ENCODE measurements around the gene PHF12. TPM values are rescaled to one million over a fixed set of nuclear protein-coding genes. Genes with fewer than 3 reads are reported as not detected.
A peak's percentile ranks its signal among the peaks of the same experiment; 100 is the strongest.

The PHF12 gene
- total RNA-seq, 1 donor from 2014 or later: 54.5 TPM

DNA sequence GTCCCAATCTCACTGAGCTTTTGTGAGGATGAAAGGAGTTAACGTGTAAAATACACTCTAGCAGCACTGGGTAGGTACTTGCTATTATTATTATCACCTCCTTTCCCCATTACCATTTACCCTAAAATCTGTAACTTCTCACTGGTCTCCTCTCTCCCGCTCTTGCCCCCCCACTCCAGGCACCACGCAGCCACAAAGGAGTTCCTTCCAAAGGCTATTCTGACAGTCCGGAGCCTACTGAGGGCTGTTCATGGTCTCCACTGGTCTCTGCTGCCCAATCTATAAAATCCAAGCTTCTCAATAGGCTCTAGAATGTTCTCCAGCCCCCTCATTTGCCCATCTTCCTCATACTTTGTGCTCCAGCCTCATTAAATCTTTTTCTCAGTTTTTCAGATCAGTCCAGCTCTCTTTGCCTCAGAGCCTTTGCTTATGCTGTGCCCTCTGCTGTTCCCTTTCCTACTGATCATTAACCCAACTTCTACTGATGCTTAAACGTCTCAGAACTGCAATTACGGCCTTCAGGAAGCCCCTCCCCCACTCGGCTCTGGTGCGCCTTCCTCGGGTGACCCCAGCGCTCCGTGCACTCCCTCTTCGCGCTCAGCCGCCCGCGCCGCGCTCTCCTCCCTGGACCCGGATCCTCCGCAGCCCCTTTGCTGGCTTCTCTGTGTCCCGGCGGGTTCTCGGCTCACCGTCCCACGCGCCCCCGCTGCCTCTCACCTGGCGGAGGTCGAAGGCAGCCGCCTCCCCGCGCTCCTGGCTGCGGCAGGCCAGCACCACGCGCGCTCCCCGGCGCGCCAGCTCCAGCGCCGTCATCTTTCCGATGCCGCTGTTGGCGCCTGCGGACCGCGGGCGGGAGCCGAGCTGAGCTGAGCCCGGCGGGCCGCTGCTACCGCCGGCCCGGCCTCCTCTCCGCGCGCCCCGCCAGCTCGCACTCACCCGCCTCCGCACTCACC, 49.2 kb downstream of the PHF12 start:
- peak overlapping the region; percentile 89 for H3K27ac ChIP-seq
- H3K36me3 ChIP-seq: peaks cover 0 to 15% of the 10 kb centered on the region in 2 donors
- intact Hi-C loops (cut with DNase I): no loop called here
- H3K4me1 ChIP-seq: peaks cover 44% of the 10 kb centered on the region
- DNase-seq (ENCODE audit: extremely low spot score in 2 of 2): no peak
- peak in 1 of 2 donors; percentile 14 for TF ChIP-seq POLR2AphosphoS5 (IDR thresholded peaks at IDR 0.05; ENCODE audit: insufficient read depth in 1 of 2, low read depth in 1 of 2)
- TF ChIP-seq, protein P1, sequence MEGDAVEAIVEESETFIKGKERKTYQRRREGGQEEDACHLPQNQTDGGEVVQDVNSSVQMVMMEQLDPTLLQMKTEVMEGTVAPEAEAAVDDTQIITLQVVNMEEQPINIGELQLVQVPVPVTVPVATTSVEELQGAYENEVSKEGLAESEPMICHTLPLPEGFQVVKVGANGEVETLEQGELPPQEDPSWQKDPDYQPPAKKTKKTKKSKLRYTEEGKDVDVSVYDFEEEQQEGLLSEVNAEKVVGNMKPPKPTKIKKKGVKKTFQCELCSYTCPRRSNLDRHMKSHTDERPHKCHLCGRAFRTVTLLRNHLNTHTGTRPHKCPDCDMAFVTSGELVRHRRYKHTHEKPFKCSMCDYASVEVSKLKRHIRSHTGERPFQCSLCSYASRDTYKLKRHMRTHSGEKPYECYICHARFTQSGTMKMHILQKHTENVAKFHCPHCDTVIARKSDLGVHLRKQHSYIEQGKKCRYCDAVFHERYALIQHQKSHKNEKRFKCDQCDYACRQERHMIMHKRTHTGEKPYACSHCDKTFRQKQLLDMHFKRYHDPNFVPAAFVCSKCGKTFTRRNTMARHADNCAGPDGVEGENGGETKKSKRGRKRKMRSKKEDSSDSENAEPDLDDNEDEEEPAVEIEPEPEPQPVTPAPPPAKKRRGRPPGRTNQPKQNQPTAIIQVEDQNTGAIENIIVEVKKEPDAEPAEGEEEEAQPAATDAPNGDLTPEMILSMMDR (IDR thresholded peaks at IDR 0.05): no peak
- TF ChIP-seq POLR2A (IDR thresholded peaks at IDR 0.05): no peak
- no peaks in the 10 kb centered on the region for H3K27me3 ChIP-seq
- H3K4me3 ChIP-seq: peak overlapping the region; percentile 65 to 69
- no peaks in the 10 kb centered on the region for H3K9me3 ChIP-seq

DNA sequence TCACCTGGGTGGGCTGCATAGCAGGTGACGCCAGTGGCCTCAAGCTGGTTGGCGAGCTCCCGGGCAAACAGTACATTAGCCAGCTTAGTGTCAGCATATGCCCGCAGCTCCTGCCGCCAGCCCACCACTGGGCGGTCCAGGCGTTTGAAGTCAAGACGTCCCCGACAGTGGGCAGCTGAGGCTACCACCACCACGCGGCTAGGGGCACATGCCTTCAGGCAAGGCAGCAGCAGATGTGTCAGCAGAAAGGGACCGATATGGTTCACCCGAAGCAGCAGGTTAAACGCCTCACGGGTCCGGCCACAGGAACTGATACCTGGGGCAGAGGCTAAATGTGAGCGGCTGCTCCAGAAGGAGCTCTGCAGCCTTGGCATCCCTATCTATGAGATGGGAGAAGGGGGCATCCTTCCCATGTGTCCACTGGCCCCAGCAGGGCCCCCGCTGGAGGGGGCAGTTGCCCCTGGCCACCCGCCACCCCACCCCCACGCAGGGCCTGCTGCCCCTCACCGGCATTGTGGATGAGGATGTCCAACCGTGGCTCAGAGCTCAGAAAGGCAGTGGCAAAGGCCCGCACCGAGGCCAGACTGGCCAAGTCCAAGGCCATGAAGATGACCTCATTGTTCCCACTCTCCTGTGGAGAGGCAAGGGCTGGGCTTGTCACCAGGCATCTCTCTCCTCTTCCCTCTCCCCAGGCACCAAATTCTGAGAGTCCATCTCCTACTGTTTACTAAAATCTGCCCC, 50.2 kb downstream of the PHF12 start:
- intact Hi-C loops (cut with DNase I): no loop called here
- no peak for DNase-seq (ENCODE audit: extremely low spot score in 2 of 2)
- no peak overlapping the region for H3K27ac ChIP-seq
- H3K27me3 ChIP-seq: no peaks in the 10 kb centered on the region
- TF ChIP-seq, protein P1 (IDR thresholded peaks at IDR 0.05): no peak
- no peak for TF ChIP-seq POLR2AphosphoS5 (IDR thresholded peaks at IDR 0.05; ENCODE audit: insufficient read depth in 1 of 2, low read depth in 1 of 2)
- no peak for TF ChIP-seq POLR2A (IDR thresholded peaks at IDR 0.05)
- H3K4me3 ChIP-seq: no peak overlapping the region
- H3K36me3 ChIP-seq: peaks cover 0 to 8% of the 10 kb centered on the region in 2 donors
- no peaks in the 10 kb centered on the region for H3K9me3 ChIP-seq
- peaks cover 41% of the 10 kb centered on the region for H3K4me1 ChIP-seq

DNA sequence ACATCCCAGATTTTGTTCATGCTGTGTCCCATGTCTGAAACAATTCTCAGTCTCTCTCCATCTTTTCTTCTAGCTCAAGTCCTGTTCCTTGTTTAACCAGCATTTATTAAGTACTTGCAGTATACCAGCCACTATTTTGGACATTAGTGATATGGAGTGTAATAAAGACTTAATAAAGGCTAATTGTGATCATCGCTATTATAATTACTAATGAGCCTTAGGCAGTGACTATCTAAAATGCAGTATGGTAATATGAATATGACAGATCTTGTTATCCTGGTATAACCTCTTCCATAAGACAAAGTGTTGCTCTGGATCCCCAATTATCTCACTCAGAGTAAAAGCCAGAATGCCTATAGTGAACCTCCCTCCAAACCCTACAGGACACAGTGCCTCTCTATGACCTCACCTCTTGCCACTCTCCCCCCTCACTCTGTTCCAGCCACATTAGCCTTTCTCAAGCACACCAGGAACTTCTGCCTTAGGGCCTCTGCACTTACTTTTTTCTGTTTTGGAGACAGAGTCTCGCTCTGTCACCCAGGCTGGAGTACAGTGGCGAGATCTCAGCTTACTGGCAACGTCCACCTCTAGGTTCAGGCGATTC, 52.0 kb downstream of the PHF12 start:
- intact Hi-C loops (cut with DNase I): loop anchor here (5.0 kb wide), 1 partner anchor 137 kb away; no protein-coding TSS in a partner anchor
- no peak for TF ChIP-seq POLR2AphosphoS5 (IDR thresholded peaks at IDR 0.05; ENCODE audit: insufficient read depth in 1 of 2, low read depth in 1 of 2)
- TF ChIP-seq POLR2A (IDR thresholded peaks at IDR 0.05): no peak
- TF ChIP-seq, protein P1 (IDR thresholded peaks at IDR 0.05): no peak
- no peak for DNase-seq (ENCODE audit: extremely low spot score in 2 of 2)
- H3K9me3 ChIP-seq: no peaks in the 10 kb centered on the region
- H3K36me3 ChIP-seq: no peaks in the 10 kb centered on the region
- no peak overlapping the region for H3K27ac ChIP-seq
- H3K4me1 ChIP-seq: peaks cover 57% of the 10 kb centered on the region
- no peak overlapping the region for H3K4me3 ChIP-seq
- H3K27me3 ChIP-seq: no peaks in the 10 kb centered on the region

DNA sequence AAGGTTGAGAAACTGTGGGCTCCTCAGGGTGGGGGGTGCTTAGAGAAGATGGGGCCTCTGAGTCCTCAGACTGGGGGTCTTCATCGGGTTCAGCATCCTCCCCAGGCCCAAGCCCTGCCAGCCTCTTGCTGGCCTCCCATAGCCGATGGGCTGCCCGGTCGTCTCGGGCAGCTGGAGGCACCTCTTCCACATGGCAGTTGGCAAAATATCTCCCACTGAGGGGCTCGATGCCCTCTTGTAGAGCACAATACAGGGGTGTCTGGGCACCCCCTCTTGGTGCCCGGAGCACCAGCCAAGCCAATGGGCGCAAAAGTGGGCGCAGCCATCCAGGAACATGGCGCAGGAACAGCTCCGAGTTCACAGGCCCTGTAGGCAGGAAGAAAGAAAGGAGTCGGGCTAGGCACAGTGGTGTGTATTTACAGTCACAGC, 52.8 kb downstream of the PHF12 start:
- H3K4me1 ChIP-seq: peaks cover 61% of the 10 kb centered on the region
- no peaks in the 10 kb centered on the region for H3K27me3 ChIP-seq
- H3K36me3 ChIP-seq: no peaks in the 10 kb centered on the region
- DNase-seq (ENCODE audit: extremely low spot score in 2 of 2): no peak
- H3K27ac ChIP-seq: peak overlapping the region; percentile 93
- TF ChIP-seq POLR2AphosphoS5 (IDR thresholded peaks at IDR 0.05; ENCODE audit: insufficient read depth in 1 of 2, low read depth in 1 of 2): no peak
- no peak for TF ChIP-seq POLR2A (IDR thresholded peaks at IDR 0.05)
- TF ChIP-seq, protein P1 (IDR thresholded peaks at IDR 0.05): no peak
- no peaks in the 10 kb centered on the region for H3K9me3 ChIP-seq
- intact Hi-C loops (cut with DNase I): loop anchor here (5.0 kb wide), 1 partner anchor 136 kb away; no protein-coding TSS in a partner anchor
- H3K4me3 ChIP-seq: no peak overlapping the region
